Suppressor macrophage (primary cell): ENCODE results near the gene VWA3B.
"Not testable (repeated sequence)": the region's sequence is repeated elsewhere in the genome, so short reads cannot be mapped to it uniquely, and the experiment has no call there.

Source experiments
- DNase-seq, 4 experiments: peaks; one replicate each; pipeline ENCODE4 v3.0.0-alpha.2; 2020 to 2022

The VWA3B gene

GRCh38 chr2:98300141-98300874 is 213.3 kb downstream of the VWA3B start:
- DNase-seq, result no peak

- DNase-seq, result no peak
Observed at GRCh38 chr2:98301469-98301868, 214.5 kb downstream of the VWA3B start.

GRCh38 chr2:98307131-98307696 is 220.2 kb downstream of the VWA3B start:
- not testable (repeated sequence) for DNase-seq

- no peak for DNase-seq
Observed at GRCh38 chr2:98308068-98308467, 221.1 kb downstream of the VWA3B start.

- no peak for DNase-seq
Observed at GRCh38 chr2:98308532-98308931, 221.6 kb downstream of the VWA3B start.

- DNase-seq, result no peak
Observed at GRCh38 chr2:98309580-98309979, 222.6 kb downstream of the VWA3B start.

- DNase-seq, result no peak
Observed at GRCh38 chr2:98310010-98310409, 223.0 kb downstream of the VWA3B start.

- no peak for DNase-seq
Observed at GRCh38 chr2:98311090-98311489, 224.1 kb downstream of the VWA3B start.

- no peak for DNase-seq
Observed at GRCh38 chr2:98311771-98312545, 225.0 kb downstream of the VWA3B start.

- DNase-seq, result no peak
Observed at GRCh38 chr2:98313492-98314250, 226.7 kb downstream of the VWA3B start.

GRCh38 chr2:98314251-98314650 is 227.3 kb downstream of the VWA3B start:
- no peak for DNase-seq

- no peak for DNase-seq
Observed at GRCh38 chr2:98315957-98316356, 229.0 kb downstream of the VWA3B start.

- no peak for DNase-seq
Observed at GRCh38 chr2:98317214-98317613, 230.2 kb downstream of the VWA3B start.

- DNase-seq, result not testable (repeated sequence)
Observed at GRCh38 chr2:98320171-98320570, 233.2 kb downstream of the VWA3B start.

- DNase-seq, result no peak
Observed at GRCh38 chr2:98324181-98324580, 237.2 kb downstream of the VWA3B start.

- no peak for DNase-seq
Observed at GRCh38 chr2:98327776-98328175, 240.8 kb downstream of the VWA3B start.

- no peak for DNase-seq
Observed at GRCh38 chr2:98329549-98329948, 242.6 kb downstream of the VWA3B start.

GRCh38 chr2:98332989-98333388 is 246.0 kb downstream of the VWA3B start:
- DNase-seq, result no peak

- no peak for DNase-seq
Observed at GRCh38 chr2:98333922-98334321, 247.0 kb downstream of the VWA3B start.

GRCh38 chr2:98334439-98335078 is 247.6 kb downstream of the VWA3B start:
- no peak for DNase-seq

- no peak for DNase-seq
Observed at GRCh38 chr2:98335271-98335670, 248.3 kb downstream of the VWA3B start.

GRCh38 chr2:98341241-98341640 is 254.3 kb downstream of the VWA3B start:
- peak in 2 of 4 experiments; percentile 59 to 64 for DNase-seq
